Activated B cell treated with CpG ODN at 0.5 μM for 24 hours (primary cell): ENCODE results near the gene RPL7L1. TPM values are rescaled to one million over a fixed set of nuclear protein-coding genes. Genes with fewer than 3 reads are reported as not detected.

Source experiments
- ATAC-seq: fragments of 200-7000 bp; cut with Tn5 transposase; one replicate; pipeline ENCODE4 v1.10.0; 2021; ENCODE audit warnings: low read depth, mild to moderate bottlenecking, moderate library complexity
- CTCF ChIA-PET: fragments of 350-600 bp; sonication (Branson Sonifier 250); formaldehyde crosslinking; loops from one replicate; lab custom pipeline; 2021; ENCODE audit warnings: antibody characterized with exemption; lab: Charles Lee
- POLR2A ChIA-PET: fragments of 350-600 bp; sonication (Branson Sonifier 250); formaldehyde crosslinking; loops from one replicate; lab custom pipeline; 2021; ENCODE audit warnings: antibody characterized with exemption; lab: Charles Lee
- DNase-seq: peaks from one replicate; pipeline ENCODE4 v3.0.0; 2022
- H3K27ac Mint-ChIP-seq: one replicate; pipeline ENCODE4 v1.8.0; 2020; ENCODE audit warnings: mixed read lengths
- H3K27me3 Mint-ChIP-seq: one replicate; pipeline ENCODE4 v1.8.0; 2021; ENCODE audit warnings: mixed read lengths
- H3K36me3 Mint-ChIP-seq: one replicate; pipeline ENCODE4 v1.8.0; 2021; ENCODE audit warnings: low read depth, mixed read lengths
- H3K4me1 Mint-ChIP-seq: one replicate; pipeline ENCODE4 v1.8.0; 2021; ENCODE audit warnings: mixed read lengths
- H3K4me3 Mint-ChIP-seq: one replicate; pipeline ENCODE4 v1.8.0; 2020; ENCODE audit warnings: mild to moderate bottlenecking, mixed read lengths
- H3K9me3 Mint-ChIP-seq: one replicate; pipeline ENCODE4 v1.8.0; 2020; ENCODE audit warnings: mixed read lengths
- intact Hi-C: fragments of 100-400 bp; cut with micrococcal nuclease; formaldehyde crosslinking; loops from one replicate; pipeline ENCODE4 v1.15.1; 2024
- total RNA-seq: library from RNA; stranded (reverse); gene quantifications from 2 replicates; pipeline ENCODE4 v1.2.3, GENCODE V29; 2022
- TF ChIP-seq, protein P1 (sequence below): fragments of 200-600 bp; IDR thresholded peaks from one replicate; pipeline ENCODE4 v1.8.0; 2022; ENCODE audit warnings: antibody characterized with exemption, mild to moderate bottlenecking

RPL7L1 gene
- total RNA-seq, 1 donor from 2014 or later = 110 TPM

DNA sequence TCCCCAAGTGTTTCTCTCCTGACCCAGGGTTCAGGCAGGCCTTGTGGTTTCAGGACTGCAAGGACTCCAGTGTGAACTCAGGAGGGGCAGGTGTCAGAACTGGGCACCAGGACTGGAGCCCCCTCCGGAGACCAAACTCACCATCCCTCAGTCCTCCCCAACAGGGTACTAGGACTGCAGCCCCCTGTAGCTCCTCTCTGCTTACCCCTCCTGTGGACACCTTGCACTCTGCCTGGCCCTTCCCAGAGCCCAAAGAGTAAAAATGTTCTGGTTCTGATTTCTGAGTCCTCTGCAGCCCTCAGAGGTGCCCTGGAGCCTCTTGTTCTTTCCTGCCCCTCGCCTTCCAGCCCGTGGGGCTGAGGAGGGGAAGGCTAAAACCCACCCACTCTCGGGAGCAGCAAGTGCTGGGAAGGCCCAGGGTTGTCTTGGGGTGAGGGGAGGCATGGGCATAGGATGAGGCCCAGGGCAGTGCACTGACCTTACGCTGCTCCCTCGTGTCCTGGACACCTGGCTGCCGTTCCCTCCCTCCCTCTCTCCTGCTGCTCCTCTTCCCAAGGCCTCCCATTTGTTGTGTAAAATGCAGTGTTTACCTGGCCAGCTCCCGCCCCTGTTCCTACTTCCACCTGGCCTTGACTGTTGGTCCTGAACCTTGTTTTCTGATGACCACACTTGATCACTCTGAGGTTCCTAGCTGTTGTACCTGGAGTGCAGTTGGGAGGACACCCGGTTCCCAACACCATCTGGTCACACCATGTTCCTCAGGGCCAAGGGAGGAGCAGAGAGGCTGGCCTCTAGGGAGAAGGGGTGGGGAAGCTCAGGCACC lies 59.8 kb downstream of the RPL7L1 start:
- POLR2A ChIA-PET = interaction anchor here (0.8 to 3.2 kb wide), 3 partner anchors 10 to 42 kb away, joined by 3 to 23 read pairs (median 12); partner anchors contain the start of genes CNPY3 and PEX6

More for the DNA sequence above, 59.8 kb downstream of the RPL7L1 start:
- TF ChIP-seq, protein P1, sequence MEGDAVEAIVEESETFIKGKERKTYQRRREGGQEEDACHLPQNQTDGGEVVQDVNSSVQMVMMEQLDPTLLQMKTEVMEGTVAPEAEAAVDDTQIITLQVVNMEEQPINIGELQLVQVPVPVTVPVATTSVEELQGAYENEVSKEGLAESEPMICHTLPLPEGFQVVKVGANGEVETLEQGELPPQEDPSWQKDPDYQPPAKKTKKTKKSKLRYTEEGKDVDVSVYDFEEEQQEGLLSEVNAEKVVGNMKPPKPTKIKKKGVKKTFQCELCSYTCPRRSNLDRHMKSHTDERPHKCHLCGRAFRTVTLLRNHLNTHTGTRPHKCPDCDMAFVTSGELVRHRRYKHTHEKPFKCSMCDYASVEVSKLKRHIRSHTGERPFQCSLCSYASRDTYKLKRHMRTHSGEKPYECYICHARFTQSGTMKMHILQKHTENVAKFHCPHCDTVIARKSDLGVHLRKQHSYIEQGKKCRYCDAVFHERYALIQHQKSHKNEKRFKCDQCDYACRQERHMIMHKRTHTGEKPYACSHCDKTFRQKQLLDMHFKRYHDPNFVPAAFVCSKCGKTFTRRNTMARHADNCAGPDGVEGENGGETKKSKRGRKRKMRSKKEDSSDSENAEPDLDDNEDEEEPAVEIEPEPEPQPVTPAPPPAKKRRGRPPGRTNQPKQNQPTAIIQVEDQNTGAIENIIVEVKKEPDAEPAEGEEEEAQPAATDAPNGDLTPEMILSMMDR = no peak
- Mint-ChIP-seq H3K9me3 (no peaks in the 10 kb centered on the region), H3K4me3 (no peak overlapping the region), H3K36me3 (peaks cover 89% of the 10 kb centered on the region), H3K4me1 (peaks cover 28% of the 10 kb centered on the region), H3K27me3 (no peaks in the 10 kb centered on the region), H3K27ac (no peak overlapping the region)
- intact Hi-C loops = no loop called here
- CTCF ChIA-PET = no interaction called here
- no peak for ATAC-seq
- DNase-seq = no peak

Other genes starting within 250 kb of the RPL7L1 start
- gene PRPH2, start 157.0 kb upstream of the RPL7L1 start, total RNA-seq = 0.07 TPM in 1 of 2 replicates, not detected in the other
- gene TBCC, start 133.5 kb upstream of the RPL7L1 start, total RNA-seq = 41.5 and 41.7 TPM in 2 replicates
- 25.2 and 25.5 TPM in 2 replicates for gene BICRAL, start 97.6 kb upstream of the RPL7L1 start, total RNA-seq
- gene PTCRA, start 36.4 kb downstream of the RPL7L1 start, total RNA-seq = not detected in 2 replicates
- 120 and 121 TPM in 2 replicates for gene CNPY3, start 49.9 kb downstream of the RPL7L1 start, total RNA-seq
- 1.7 and 2.3 TPM in 2 replicates for gene GNMT, start 81.1 kb downstream of the RPL7L1 start, total RNA-seq
- 11.8 and 13.2 TPM in 2 replicates for gene PEX6, start 99.6 kb downstream of the RPL7L1 start, total RNA-seq
- gene PPP2R5D, start 105.0 kb downstream of the RPL7L1 start, total RNA-seq = 26.7 and 26.8 TPM in 2 replicates
- gene MEA1, start 134.3 kb downstream of the RPL7L1 start, total RNA-seq = 44.4 and 48.3 TPM in 2 replicates
- 36.4 and 36.7 TPM in 2 replicates for gene KLHDC3, start 134.6 kb downstream of the RPL7L1 start, total RNA-seq
- 51.7 and 53.9 TPM in 2 replicates for gene RRP36, start 142.0 kb downstream of the RPL7L1 start, total RNA-seq
- 15.9 and 19.1 TPM in 2 replicates for gene CUL7, start 174.2 kb downstream of the RPL7L1 start, total RNA-seq
- 43.9 and 47.8 TPM in 2 replicates for gene MRPL2, start 179.8 kb downstream of the RPL7L1 start, total RNA-seq
- 17.0 and 19.8 TPM in 2 replicates for gene KLC4, start 180.0 kb downstream of the RPL7L1 start, total RNA-seq
- 0.66 and 0.82 TPM in 2 replicates for gene PTK7, start 196.7 kb downstream of the RPL7L1 start, total RNA-seq